Mammary epithelial cell (primary cell): ENCODE results near the gene CHSY1.

Experiments used
- EZH2 ChIP-seq: IDR thresholded peaks from 2 replicates; pipeline ENCODE4 v1.6.1; 2012; ENCODE audit warnings: low read length, inconsistent platforms, borderline replicate concordance
- TF ChIP-seq, protein P1 (sequence below), 2 donors: IDR thresholded peaks in 1 of 2; conservative IDR thresholded peaks in 1 of 2; 2 replicates each; pipeline ENCODE4 v1.5.1; 2011 to 2012; ENCODE audit warnings: inconsistent platforms in 2 of 2, low read length in 2 of 2, mild to moderate bottlenecking in 2 of 2, control low read depth in 1 of 2, low read depth in 1 of 2; ENCODE audit not compliant: insufficient read depth in 1 of 2; ENCODE audit errors: extremely low read depth in 1 of 2

DNA sequence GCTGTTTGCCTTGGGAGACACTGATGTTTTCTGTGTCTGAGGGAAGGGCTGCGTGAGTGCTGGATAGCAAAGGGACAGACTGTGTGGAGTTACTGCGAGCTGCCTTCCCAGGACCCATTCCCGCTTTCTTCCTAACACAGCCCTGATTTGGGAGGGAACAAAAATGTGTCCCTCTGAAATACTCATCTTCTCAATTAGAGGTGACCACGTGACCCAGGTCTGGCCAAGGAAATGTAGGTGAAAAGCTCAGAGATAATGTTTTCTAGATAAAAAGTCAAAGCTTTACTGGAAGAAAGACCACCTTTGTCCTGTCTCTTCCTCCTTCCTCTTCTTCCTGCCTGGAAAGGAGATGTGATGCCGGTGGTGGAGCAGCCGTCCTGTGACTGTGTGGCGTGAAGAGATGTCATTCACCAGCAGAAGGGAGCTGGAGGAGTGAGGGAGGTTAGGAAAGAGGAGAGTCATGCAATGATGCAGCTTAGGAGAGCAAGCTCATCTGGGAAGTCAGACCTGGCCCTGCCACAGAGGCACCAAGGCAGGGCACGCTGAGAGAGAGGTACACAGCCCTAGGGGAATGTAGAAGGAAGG is 105.6 kb downstream of the CHSY1 start:
- TF ChIP-seq, protein P1, sequence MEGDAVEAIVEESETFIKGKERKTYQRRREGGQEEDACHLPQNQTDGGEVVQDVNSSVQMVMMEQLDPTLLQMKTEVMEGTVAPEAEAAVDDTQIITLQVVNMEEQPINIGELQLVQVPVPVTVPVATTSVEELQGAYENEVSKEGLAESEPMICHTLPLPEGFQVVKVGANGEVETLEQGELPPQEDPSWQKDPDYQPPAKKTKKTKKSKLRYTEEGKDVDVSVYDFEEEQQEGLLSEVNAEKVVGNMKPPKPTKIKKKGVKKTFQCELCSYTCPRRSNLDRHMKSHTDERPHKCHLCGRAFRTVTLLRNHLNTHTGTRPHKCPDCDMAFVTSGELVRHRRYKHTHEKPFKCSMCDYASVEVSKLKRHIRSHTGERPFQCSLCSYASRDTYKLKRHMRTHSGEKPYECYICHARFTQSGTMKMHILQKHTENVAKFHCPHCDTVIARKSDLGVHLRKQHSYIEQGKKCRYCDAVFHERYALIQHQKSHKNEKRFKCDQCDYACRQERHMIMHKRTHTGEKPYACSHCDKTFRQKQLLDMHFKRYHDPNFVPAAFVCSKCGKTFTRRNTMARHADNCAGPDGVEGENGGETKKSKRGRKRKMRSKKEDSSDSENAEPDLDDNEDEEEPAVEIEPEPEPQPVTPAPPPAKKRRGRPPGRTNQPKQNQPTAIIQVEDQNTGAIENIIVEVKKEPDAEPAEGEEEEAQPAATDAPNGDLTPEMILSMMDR (conservative IDR thresholded peaks at IDR 0.05 in 1 of 2, IDR thresholded peaks at IDR 0.05 in 1 of 2; ENCODE audit: extremely low read depth in 1 of 2, insufficient read depth in 1 of 2, low read depth in 1 of 2, low read length in 2 of 2): no peak
- TF ChIP-seq EZH2: no peak
